NCI-H1694 treated with DMSO at 0.1 percent for 48 hours (cell line): Measurements from ENCODE around the gene SCUBE2.
"Not testable (repeated sequence)": the region's sequence is repeated elsewhere in the genome, so short reads cannot be mapped to it uniquely, and the experiment has no call there.

Experiments
- DNase-seq: peaks from one replicate; lab custom pipeline; 2025; lab: John Stamatoyannopoulos, UW

Gene SCUBE2

DNA sequence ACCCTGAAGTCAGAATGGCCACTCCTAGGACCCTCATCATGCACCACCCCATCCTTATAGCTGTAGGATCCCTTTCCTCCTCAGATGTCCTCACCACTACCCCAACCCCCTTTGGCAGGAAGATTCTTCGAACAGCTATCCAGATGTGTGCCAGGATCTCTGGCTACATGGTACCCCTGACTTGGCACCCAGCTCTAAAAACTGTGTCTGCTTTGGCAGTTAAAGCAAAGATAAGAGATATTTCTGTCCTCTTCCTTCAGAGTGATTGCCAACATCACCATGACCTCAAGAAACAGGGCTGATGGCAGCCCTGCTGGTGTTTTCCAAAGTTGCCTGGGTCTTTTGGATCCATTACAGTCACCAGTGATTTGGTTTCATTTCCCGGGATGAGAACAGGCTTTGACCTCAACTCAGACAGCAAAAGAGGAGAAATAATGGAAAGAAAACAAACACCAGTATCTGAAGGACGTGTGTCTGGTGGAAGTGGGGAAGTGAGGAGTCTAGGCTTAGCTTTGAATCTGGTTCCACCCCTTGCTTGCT is 83.3 kb downstream of the SCUBE2 start:
- DNase-seq = no peak

- no peak for DNase-seq
Measured at GRCh38 chr11:9005087-9005486, 86.3 kb downstream of the SCUBE2 start.

DNA sequence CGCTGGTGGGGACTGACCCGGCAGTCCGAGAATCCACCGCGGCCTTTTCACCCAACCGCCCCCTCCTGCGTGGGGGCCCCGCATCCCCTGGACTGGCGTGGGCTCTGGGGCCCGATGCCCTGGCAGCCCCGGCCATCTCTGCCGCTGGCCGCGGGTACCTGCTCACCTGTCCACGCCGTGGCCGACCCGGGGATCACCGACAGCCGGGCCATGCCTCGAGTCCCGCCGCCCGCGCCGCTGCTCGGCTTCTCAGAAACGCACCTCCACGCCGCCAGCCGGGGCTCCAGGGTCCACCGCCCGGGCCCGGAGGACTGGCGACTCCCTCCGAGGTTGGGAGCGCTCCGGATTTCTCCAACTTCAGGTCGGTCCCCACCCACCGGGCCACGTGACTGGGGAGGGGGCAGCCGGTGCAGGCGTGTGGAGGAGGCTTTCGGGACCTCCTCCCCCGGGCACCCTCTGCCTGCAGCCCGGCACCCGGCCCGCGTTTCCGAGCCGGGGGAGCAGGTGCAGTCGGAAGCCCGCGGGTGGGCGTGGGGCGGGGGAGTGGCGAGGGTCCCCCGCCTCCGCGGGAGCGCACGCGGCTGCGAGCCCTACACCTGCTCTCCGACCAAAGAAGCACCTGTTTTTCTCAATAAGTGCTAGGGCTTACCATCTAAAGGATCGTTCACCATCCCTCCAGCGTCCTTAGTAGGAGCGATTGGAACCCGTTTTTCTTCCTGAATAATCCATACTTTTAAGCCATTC is 87.0 kb downstream of the SCUBE2 start:
- DNase-seq = no peak

- DNase-seq = peak; percentile 13
Measured at GRCh38 chr11:9003573-9004182, 87.7 kb downstream of the SCUBE2 start, which contains the start of gene NRIP3. Gene NRIP3, minus strand, starts transcription at chr11:9004001. Its CDS starts 66 bp downstream, at chr11:9003935.

DNA sequence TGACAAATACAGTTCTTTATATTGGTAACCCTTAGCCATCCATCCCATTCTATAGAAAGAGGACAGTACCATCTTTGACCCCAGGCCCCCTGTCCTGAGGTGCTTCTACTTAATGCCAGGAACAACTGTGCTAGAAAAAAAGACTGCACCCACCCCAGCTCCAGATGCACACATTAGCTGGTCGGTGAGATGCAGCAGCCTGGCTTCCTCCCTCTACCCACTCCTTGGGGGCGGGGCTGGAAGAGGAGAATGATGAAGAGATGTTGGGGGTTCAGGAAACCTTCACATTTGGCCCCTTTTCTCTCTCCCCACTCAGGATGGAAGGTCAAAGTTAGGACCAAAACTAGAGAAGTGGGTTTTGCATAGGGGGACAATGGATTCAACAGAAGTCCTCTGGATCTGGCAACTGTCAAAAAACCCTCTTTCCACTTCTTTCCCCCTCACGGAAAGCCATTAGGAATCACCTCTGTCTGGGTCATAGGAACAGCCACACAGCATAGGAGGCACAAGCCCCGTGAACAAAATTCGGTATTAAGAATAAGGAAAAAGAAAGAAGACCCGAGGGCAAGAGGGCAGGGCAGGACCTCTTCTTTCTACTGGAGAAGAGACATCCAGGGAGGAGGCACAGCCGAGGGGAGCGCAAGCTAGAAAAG is 88.4 kb downstream of the SCUBE2 start:
- DNase-seq = no peak

GRCh38 chr11:9001736-9002135 is 89.7 kb downstream of the SCUBE2 start:
- DNase-seq = no peak

- DNase-seq = no peak
Measured at GRCh38 chr11:8998017-8998416, 93.4 kb downstream of the SCUBE2 start.

DNA sequence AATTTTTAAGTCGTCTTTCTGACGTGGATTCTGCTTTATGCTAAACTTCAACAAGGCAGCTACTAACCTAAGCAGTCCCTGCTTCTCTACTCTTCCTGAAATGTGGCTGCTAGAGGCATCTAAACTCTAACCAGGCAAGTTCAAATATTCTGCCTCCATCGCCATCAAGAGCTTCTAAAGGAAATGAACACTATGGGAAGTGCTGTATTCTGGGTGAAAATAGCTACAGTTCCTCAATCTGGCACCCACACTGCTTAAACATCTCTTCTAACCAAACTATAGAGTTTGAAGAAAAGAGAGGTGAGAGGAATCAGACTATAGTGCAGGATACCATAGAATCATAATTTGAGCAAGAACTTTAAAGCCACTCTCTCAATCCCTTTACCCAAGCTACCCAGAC is 93.9 kb downstream of the SCUBE2 start:
- DNase-seq = no peak

DNA sequence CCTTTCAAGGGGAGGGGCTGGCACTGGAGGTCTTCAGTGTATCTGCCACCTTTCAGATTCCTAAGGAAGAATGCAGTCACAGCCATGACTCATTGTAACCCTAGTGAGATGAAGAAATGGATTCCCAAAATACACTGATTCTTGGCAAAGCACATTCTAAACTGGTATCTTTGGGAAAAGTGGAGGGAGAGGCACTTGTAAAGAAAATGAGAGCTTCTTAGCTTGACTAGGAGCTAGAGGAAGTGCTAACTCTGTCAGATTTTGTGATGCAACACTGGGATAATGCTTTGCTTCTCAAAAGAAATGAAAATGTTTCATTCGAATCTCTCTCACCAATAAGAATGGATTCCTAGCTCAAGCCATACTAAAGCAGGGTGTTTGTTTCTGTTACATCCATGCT is 101.9 kb downstream of the SCUBE2 start:
- no peak for DNase-seq

- no peak for DNase-seq
Measured at GRCh38 chr11:8988329-8989234, 102.8 kb downstream of the SCUBE2 start.

DNA sequence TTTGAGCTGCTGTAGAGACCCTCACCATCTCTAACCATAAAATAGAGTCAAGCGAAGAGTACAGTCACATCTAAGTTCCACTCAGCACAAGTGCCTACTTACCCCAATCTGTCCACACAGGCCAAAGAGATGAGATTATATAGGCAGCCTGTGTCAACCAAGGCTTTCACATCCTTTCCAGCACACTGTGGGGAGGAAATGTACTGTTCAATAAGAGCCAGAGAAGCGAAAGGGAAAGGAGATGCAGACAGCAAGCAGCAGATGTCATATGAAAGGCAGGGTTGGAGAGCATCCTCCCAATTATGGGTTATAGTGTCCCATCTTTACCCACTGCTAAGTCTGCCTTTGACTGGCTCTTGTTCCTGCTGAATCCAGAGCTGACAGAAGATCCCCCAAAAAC is 104.0 kb downstream of the SCUBE2 start:
- DNase-seq = no peak

DNA sequence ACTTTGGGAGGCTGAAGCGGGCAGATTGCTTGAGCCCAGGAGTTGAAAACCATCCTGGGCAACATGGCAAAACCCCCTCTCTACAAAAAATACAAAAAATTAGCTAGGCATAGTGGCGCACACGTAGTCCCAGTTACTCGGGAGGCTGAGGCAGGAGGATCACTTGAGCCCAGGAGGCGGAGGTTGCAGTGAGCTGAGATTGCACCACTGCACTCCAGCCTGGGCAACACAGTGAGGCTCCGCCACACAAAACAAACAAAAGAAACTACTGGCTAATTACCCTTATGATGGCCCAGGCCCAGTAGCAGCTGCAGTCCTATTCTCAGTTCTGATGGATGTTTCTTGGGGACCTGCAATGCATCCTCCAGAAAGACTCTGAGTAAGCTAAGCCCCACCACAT is 104.6 kb downstream of the SCUBE2 start:
- DNase-seq = not testable (repeated sequence)

DNA sequence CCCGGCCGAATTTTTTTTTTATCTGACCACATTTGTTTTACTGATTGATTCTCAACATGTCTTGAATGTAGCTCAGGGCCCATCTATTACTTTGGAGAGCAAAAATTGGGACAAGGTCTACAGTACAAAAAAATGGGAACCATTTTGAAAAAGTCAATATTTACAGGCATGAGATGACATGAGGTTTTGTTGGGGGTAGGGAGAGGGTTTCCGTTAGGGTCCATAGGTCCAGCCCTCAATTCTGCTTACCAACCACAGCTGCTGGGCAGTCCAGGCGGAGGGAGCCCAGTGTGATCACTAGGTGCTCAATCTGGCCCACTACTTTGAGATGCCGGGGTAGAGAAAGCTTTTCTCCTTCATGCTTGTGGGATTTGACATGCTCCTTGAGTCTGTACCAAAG is 105.9 kb downstream of the SCUBE2 start:
- DNase-seq = no peak

GRCh38 chr11:8983552-8983951 is 107.8 kb downstream of the SCUBE2 start:
- DNase-seq = no peak

DNA sequence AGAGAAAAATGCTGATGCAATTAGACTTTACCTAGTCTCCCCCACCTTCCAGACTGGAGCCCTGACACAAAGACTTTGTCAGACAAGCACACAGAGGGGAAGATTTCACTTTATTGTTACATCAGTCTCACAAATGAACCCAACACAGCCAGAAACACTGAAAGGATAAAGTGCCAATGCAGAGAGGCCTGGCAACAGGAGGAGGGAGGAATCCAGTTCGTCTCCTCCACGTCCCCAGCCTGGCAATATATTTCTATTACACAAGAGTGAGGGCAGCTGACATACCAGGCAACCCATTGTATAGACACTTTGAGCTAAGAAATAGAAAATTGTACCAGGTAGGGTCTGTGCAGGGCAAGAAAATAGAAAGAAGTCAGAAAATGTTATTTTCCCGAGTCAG is 110.9 kb downstream of the SCUBE2 start:
- DNase-seq = no peak

DNA sequence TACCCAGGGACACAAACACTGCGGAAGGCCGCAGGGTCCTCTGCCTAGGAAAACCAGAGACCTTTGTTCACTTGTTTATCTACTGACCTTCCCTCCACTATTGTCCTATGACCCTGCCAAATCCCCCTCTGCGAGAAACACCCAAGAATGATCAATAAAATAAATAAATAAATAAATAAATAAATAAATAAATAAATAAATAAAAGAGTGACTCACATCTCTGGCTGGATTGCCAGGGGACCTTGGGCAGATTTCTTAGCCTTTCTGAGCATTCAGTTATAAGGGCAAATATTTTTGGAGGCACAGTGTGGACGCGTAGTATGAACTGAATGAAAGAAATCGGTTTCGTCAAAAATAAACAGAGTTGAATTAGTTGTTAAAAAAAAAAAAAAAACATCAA is 112.0 kb downstream of the SCUBE2 start:
- not testable (repeated sequence) for DNase-seq

GRCh38 chr11:8973121-8973520 is 118.3 kb downstream of the SCUBE2 start:
- DNase-seq = no peak

DNA sequence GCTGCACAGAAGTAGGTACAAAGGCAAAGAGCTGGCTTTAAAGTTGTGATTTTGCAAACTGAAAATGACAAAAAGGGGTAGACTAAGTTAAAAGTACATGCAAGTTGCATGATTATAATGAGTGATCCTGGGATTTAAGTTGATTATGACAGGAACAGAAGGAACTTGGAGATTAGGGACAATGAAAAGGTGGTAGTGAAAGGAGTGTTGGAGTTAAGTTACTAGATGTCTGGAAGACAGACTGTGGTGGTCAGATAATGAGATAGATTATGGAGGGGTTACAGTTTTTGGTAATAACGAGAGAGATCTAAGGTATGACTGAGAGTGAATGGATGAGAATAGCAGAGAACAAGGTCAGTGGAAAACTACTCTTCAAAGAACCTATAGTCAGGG is 119.5 kb downstream of the SCUBE2 start:
- no peak for DNase-seq

DNA sequence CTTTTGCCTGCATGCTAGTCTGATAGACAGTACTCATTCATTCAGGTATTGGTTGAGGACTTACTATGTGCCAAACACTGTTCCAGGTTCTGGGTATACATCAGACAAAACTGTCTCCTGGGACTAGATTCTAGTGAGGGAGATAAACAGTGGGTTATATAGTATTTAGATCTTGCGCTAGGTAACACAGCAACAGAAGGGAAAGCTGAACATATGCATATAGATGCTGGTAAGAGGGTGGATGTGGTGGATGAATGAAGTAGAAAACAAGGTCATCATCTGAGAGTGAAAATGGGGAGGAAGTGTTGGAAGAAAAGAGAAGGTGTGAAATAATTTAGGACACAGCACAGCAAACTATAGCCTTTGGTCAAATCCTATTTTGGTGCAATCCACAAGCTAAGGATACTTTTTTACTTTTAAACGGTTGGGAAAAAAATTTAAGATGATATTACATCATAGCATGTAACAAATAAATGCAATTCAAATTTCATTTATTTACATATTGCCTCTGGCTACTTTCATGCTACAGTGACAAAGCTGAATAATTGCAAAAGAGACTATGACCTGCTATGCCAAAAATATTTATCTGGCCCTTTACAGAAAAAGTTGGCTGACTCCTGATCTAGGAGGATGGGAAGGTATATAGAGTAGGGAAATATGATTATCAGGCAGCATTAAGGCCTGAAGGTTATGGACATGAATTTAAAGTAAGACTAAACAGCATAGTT is 120.0 kb downstream of the SCUBE2 start:
- no peak for DNase-seq
